Measurements from ENCODE around the gene ARL4A.

- TF ChIP-seq, protein P1, sequence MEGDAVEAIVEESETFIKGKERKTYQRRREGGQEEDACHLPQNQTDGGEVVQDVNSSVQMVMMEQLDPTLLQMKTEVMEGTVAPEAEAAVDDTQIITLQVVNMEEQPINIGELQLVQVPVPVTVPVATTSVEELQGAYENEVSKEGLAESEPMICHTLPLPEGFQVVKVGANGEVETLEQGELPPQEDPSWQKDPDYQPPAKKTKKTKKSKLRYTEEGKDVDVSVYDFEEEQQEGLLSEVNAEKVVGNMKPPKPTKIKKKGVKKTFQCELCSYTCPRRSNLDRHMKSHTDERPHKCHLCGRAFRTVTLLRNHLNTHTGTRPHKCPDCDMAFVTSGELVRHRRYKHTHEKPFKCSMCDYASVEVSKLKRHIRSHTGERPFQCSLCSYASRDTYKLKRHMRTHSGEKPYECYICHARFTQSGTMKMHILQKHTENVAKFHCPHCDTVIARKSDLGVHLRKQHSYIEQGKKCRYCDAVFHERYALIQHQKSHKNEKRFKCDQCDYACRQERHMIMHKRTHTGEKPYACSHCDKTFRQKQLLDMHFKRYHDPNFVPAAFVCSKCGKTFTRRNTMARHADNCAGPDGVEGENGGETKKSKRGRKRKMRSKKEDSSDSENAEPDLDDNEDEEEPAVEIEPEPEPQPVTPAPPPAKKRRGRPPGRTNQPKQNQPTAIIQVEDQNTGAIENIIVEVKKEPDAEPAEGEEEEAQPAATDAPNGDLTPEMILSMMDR (IDR thresholded peaks at IDR 0.05): no peak
- TF ChIP-seq EP300 (IDR thresholded peaks at IDR 0.05) (no peak), POLR2A (IDR thresholded peaks at IDR 0.05) (no peak), POLR2AphosphoS5 (IDR thresholded peaks at IDR 0.05) (no peak)
Measured at GRCh38 chr7:12643001-12643643, 44.3 kb upstream of the ARL4A start.
